BJ (cell line): ENCODE measurements around the gene TRAIP. TPM values are rescaled to one million over a fixed set of nuclear protein-coding genes. Genes with fewer than 3 reads are reported as not detected.
"Not testable (repeated sequence)": the region's sequence is repeated elsewhere in the genome, so short reads cannot be mapped to it uniquely, and the experiment has no call there.

ENCODE experiments used
- CTCF ChIA-PET: fragments of 350-600 bp; formaldehyde crosslinking; extraction: SDS; loops from one replicate; lab custom pipeline; 2021; ENCODE audit warnings: antibody characterized with exemption, inconsistent platforms; lab: Yijun Ruan, JAX
- POLR2A ChIA-PET: fragments of 300-600 bp; sonication (Branson Sonifier 250); formaldehyde crosslinking; extraction: SDS; loops from one replicate; lab custom pipeline; 2021; ENCODE audit warnings: antibody characterized with exemption; lab: Charles Lee
- DNase-seq: peaks from one replicate; pipeline ENCODE4 v3.0.0-alpha.2; 2011; ENCODE audit warnings: low read depth
- H3K27me3 ChIP-seq: 2 replicates; pipeline ENCODE4 v1.6.0; 2011; ENCODE audit warnings: low read length; ENCODE audit not compliant: control insufficient read depth, insufficient read depth
- H3K36me3 ChIP-seq: 2 replicates; pipeline ENCODE4 v1.5.1; 2011; ENCODE audit warnings: low read length; ENCODE audit not compliant: control insufficient read depth, insufficient read depth
- H3K4me3 ChIP-seq: 2 replicates; pipeline ENCODE4 v1.5.1; 2011; ENCODE audit warnings: low read depth, mild to moderate bottlenecking, control low read depth, low read length
- polyA minus RNA-seq: library from RNA; depleted of rRNA, polyadenylated mRNA; stranded (reverse); fragments of >200 nt; gene quantifications from 2 replicates; pipeline ENCODE4 v1.2.3, GENCODE V29; 2011; rRNA and poly(A)+ RNA removed
- polyA plus RNA-seq: library from polyadenylated mRNA; depleted of rRNA; stranded (reverse); fragments of >200 nt; gene quantifications from 2 replicates; pipeline ENCODE4 v1.2.3, GENCODE V29; 2011; rRNA removed
- TF ChIP-seq, protein P1 (sequence below): IDR thresholded peaks from 2 replicates; pipeline ENCODE4 v1.5.1; 2011; ENCODE audit warnings: low read depth, mild to moderate bottlenecking, control low read depth, inconsistent platforms, low read length, moderate library complexity; ENCODE audit not compliant: insufficient read depth

Gene TRAIP, protein sequence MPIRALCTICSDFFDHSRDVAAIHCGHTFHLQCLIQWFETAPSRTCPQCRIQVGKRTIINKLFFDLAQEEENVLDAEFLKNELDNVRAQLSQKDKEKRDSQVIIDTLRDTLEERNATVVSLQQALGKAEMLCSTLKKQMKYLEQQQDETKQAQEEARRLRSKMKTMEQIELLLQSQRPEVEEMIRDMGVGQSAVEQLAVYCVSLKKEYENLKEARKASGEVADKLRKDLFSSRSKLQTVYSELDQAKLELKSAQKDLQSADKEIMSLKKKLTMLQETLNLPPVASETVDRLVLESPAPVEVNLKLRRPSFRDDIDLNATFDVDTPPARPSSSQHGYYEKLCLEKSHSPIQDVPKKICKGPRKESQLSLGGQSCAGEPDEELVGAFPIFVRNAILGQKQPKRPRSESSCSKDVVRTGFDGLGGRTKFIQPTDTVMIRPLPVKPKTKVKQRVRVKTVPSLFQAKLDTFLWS
- polyA plus RNA-seq (4.9 and 5.8 TPM in 2 replicates), polyA minus RNA-seq (5.8 and 6.3 TPM in 2 replicates)

DNA sequence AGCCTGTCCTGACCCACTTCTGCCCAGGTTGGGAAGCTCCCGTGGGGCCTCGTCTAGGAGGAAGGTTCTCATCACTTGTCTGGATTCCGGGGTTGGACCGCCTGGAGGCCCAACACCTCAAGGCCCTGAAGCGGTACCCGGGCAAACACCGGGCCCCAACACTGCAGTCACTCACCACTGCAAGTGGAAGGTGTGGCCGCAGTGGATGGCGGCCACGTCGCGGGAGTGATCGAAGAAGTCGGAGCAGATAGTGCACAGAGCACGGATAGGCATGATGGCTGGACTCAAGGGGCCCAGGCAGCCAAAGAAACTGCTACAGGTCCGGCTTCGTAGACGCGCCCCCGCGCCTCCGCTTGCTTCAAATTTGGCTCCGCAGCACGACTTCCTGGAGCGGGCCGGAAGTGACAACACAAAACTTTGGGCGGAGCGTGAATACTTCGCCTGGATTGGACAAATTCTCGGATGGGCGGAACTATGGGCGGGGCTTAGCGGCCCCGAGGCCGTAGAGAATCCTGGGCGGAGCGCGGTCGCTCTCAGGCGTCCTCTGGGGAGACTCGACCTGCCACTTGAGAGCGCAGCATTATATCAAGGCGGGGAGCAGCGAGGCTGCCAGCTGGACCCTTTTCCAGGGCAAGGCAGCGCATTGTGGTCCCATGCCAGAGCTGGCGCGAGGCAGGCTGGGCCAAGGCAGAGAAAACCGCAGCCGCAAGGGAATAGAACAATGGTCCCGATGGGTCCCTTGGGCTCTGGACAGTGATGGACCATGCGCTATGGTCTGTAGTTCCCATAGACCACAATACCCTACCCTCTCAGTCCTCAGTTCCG, at the start of gene TRAIP:
Gene TRAIP (minus strand): TSS at position 384 of the 825 bp plus-strand sequence. CDS start 111 bp downstream, at position 273.
- H3K36me3 ChIP-seq: no peaks in the 10 kb centered on the region
- ChIA-PET POLR2A (no interaction called here), CTCF (interaction anchor here (1.0 to 2.1 kb wide), 3 partner anchors 17 to 54 kb away, joined by 5 to 11 read pairs (median 8); partner anchors contain the start of gene INKA1)
- H3K4me3 ChIP-seq: peak within 1 kb of the TSS; percentile 74
- no peaks in the 10 kb centered on the region for H3K27me3 ChIP-seq
- TF ChIP-seq, protein P1, sequence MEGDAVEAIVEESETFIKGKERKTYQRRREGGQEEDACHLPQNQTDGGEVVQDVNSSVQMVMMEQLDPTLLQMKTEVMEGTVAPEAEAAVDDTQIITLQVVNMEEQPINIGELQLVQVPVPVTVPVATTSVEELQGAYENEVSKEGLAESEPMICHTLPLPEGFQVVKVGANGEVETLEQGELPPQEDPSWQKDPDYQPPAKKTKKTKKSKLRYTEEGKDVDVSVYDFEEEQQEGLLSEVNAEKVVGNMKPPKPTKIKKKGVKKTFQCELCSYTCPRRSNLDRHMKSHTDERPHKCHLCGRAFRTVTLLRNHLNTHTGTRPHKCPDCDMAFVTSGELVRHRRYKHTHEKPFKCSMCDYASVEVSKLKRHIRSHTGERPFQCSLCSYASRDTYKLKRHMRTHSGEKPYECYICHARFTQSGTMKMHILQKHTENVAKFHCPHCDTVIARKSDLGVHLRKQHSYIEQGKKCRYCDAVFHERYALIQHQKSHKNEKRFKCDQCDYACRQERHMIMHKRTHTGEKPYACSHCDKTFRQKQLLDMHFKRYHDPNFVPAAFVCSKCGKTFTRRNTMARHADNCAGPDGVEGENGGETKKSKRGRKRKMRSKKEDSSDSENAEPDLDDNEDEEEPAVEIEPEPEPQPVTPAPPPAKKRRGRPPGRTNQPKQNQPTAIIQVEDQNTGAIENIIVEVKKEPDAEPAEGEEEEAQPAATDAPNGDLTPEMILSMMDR: no peak
- DNase-seq: peak; percentile 64

DNA sequence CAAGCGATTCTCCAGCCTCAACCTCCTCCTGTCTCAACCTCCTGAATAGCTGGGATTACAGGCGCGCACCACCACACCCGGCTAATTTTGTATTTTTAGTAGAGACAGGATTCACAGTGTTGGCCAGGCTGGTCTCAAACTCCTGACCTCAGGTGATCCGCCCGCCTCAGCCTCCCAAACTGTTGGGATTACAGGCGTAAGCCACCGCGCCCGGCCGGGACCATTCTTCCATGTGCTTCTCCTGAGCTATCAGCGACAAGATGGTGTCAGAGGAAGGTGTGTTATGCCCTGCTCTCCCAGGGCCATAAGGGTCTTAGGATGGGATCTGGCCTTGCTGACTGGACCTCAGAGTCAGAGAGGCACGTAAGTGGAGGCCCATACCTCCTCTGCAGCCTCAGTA, 48.1 kb upstream of the TRAIP start:
- POLR2A ChIA-PET, DNase-seq: not testable (repeated sequence)
- CTCF ChIA-PET: interaction anchor here (1.5 kb wide), 1 partner anchor 365 kb away, joined by 3 read pairs; no protein-coding TSS in a partner anchor

DNA sequence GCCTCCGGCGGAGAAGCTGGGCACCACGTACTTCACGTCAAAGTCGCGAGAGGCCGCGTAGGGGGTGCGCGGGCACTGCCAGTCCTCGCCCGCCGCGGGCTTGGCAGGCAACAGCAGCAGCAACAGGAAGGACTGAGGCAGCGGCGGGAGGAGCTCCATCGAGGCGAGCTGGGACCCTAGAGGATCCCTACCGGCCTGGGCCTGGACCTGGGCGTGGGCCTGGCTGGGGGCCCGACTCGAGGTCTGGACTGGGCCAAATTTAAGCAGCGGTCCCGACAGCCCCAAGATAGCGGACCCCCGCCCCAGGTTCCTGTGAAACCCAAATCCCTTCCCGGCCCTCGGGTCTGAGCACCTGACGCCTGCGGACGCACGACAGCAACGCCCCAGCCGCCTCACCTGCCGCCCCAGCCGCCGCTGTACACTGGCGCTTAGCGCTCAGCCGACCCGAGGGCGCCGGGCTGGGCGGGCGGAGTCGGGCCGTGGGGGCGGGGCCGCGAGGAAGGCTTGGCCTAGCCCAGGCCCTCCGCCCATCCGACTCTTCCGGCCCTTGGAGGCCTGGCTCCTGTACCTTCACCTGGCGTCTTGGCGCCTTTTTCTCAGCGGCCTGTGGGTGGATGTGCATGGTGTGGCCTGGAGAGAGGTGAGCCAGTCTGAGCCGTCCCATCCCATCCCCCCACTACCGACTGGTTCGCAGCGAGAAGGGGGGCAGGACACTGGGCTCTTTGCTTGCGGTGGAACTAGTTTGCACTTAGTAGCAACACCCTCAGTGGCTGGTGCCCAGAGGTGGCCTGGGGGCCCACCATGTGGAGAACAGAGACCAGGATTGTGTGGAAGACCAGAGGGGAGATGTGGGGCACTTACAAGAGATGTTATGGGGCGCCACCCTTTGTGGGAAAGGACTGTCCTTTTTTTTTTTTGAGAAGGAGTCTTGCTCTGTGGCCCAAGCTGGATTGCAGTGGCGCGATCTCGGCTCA, 47.4 kb upstream of the TRAIP start, which contains the start of gene MST1R:
Gene MST1R (minus strand): TSS at position 423 of the 974 bp plus-strand sequence. CDS start 264 bp downstream, at position 159.
- POLR2A ChIA-PET: no interaction called here
- CTCF ChIA-PET: no interaction called here
- no peaks in the 10 kb centered on the region; the same call in 1 of the 2 replicates for H3K36me3 ChIP-seq
- H3K4me3 ChIP-seq: peak within 1 kb of the TSS; percentile 26
- no peak for DNase-seq
- no peaks in the 10 kb centered on the region for H3K27me3 ChIP-seq
- TF ChIP-seq, protein P1: no peak

More for the DNA sequence above, 48.1 kb upstream of the TRAIP start:
- not testable (repeated sequence) for H3K4me3 ChIP-seq, H3K36me3 ChIP-seq, H3K27me3 ChIP-seq

DNA sequence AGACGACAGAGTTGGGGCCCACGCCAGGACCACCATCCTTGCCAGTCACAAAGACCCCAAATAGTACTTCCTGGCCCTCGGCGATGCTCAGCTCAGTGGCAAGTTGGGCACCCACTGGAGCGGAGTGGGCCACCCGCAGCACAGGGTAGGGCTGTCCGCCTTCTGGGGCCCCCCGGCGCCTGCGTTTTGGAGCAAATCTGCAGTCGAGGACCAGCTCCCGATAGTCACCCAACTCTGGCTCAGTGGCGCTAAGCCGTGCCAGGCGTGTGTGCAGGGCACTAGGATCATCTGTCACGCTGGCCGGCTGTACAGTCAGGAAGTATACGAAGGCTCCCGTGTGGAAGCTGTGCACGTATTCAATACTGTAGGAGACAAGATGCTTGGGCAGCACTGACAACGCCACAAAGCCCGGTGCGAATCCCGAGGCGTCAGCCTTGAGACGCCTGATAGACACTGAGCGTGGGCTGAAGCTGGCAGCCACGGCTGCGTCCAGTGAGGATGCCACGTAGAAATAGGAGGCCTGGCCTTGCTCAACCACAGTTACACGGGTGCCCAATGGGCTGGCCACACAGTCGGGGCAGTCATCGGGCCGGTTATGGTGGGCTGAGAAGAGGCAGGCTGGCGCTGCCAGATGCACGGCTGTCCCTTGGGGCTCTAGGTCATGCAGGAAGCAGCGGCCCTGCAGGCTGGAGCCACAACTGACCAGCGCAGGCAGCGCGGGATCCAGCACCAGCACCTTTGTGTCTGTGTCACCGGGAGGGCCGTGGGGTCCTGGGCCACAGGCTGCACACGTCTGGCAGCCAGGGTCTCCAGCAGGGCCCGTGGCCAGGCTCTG, 46.4 kb upstream of the TRAIP start:
- TF ChIP-seq, protein P1: no peak
- no peak for DNase-seq
- Histone ChIP-seq H3K36me3 (no peaks in the 10 kb centered on the region), H3K4me3 (no peak overlapping the region), H3K27me3 (no peaks in the 10 kb centered on the region)
- ChIA-PET CTCF (interaction anchor here (0.6 to 1.5 kb wide), 2 partner anchors 18 to 99 kb away, joined by 4 read pairs; partner anchors contain the start of gene INKA1), POLR2A (no interaction called here)
